Skeletal muscle tissue (tissue), 1 donor: ENCODE results near the gene INTS1. TPM values are rescaled to one million over a fixed set of nuclear protein-coding genes. Genes with fewer than 3 reads are reported as not detected.

Experiments
- total RNA-seq: library from RNA; depleted of rRNA; stranded (reverse); fragments of >200 nt; gene quantifications from one replicate; pipeline ENCODE4 v1.2.3, GENCODE V29; 2014

INTS1 gene
- total RNA-seq, 1 donor from 2014 or later: 16.7 TPM

Other genes with a start within 250 kb of the INTS1 start
- gene MICALL2, start 44.9 kb downstream of the INTS1 start, total RNA-seq: 3.1 TPM
- 6.8 TPM for gene MAFK, start 26.3 kb upstream of the INTS1 start, total RNA-seq
- not detected for gene TMEM184A, start 51.8 kb upstream of the INTS1 start, total RNA-seq
- 19.3 TPM for gene PSMG3, start 65.6 kb upstream of the INTS1 start, total RNA-seq
- gene ELFN1, start 165.9 kb upstream of the INTS1 start, total RNA-seq: 1.6 TPM